Mesenchymal stem cell (in vitro differentiated cells and primary cell): ENCODE results near the gene SLC12A3.

Experiments
- DNase-seq: peaks from one replicate; pipeline ENCODE4 v3.0.0-alpha.2; 2013
- H2AFZ ChIP-seq: one replicate; pipeline ENCODE4 v1.6.1; 2013; ENCODE audit warnings: low read depth, mild to moderate bottlenecking, control low read depth, inconsistent platforms, low read length, moderate library complexity
- H2AK5ac ChIP-seq: 2 replicates; pipeline ENCODE4 v1.6.1; 2013; ENCODE audit warnings: low read length, moderate library complexity, mild to moderate bottlenecking, inconsistent platforms; ENCODE audit not compliant: severe bottlenecking
- H2BK120ac ChIP-seq: one replicate; pipeline ENCODE4 v1.6.1; 2013; ENCODE audit warnings: low read depth, mild to moderate bottlenecking, inconsistent platforms, low read length, moderate library complexity
- H2BK12ac ChIP-seq, 2 experiments: one replicate each; pipeline ENCODE4 v1.6.1; 2013; ENCODE audit warnings: inconsistent platforms in 2 of 2, low read length in 2 of 2, mild to moderate bottlenecking in 2 of 2, moderate library complexity in 2 of 2, control low read depth in 1 of 2
- H2BK15ac ChIP-seq: one replicate; pipeline ENCODE4 v1.6.1; 2013; ENCODE audit warnings: mild to moderate bottlenecking, low read depth, inconsistent platforms; ENCODE audit not compliant: poor library complexity, severe bottlenecking
- H2BK5ac ChIP-seq: 2 replicates; pipeline ENCODE4 v1.6.1; 2013; ENCODE audit warnings: low read depth, mild to moderate bottlenecking, low read length, control low read depth, inconsistent platforms; ENCODE audit not compliant: poor library complexity, severe bottlenecking
- H3K14ac ChIP-seq, 2 experiments: one replicate each; pipeline ENCODE4 v1.6.1; 2013; ENCODE audit warnings: inconsistent platforms in 2 of 2, low read length in 2 of 2, control low read depth in 1 of 2, mild to moderate bottlenecking in 1 of 2, moderate library complexity in 1 of 2
- H3K18ac ChIP-seq, 2 experiments: one replicate each; pipeline ENCODE4 v1.6.1; 2013; ENCODE audit warnings: inconsistent platforms in 2 of 2, low read length in 2 of 2, control low read depth in 1 of 2, low read depth in 1 of 2, mild to moderate bottlenecking in 1 of 2
- H3K23ac ChIP-seq, 2 experiments: one replicate each; pipeline ENCODE4 v1.6.1; 2013; ENCODE audit warnings: inconsistent platforms in 2 of 2, low read length in 2 of 2, mild to moderate bottlenecking in 2 of 2, moderate library complexity in 2 of 2, control low read depth in 1 of 2
- H3K27ac ChIP-seq: 2 replicates; pipeline ENCODE4 v1.5.1; 2013; ENCODE audit warnings: mild to moderate bottlenecking, moderate library complexity, low read length, control low read depth, inconsistent platforms; ENCODE audit not compliant: poor library complexity, severe bottlenecking
- H3K27me3 ChIP-seq, 2 experiments: 2 replicates each; pipeline versions ENCODE4 v1.6.1 to v1.7.0; 2013; ENCODE audit warnings: low read length in 2 of 2, mild to moderate bottlenecking in 2 of 2, moderate library complexity in 2 of 2, control low read depth in 1 of 2, inconsistent platforms in 1 of 2; ENCODE audit not compliant: control insufficient read depth in 1 of 2, insufficient read depth in 1 of 2
- H3K36me3 ChIP-seq, 2 experiments: 2 replicates each; pipeline versions ENCODE4 v1.6.1 to v1.7.0; 2013; ENCODE audit warnings: low read length in 2 of 2, control low read depth in 1 of 2, inconsistent platforms in 1 of 2, low read depth in 1 of 2, mild to moderate bottlenecking in 1 of 2; ENCODE audit not compliant: insufficient read depth in 2 of 2, control insufficient read depth in 1 of 2
- H3K4ac ChIP-seq, 2 experiments: one replicate each; pipeline ENCODE4 v1.6.1; 2013; ENCODE audit warnings: inconsistent platforms in 2 of 2, low read length in 2 of 2, mild to moderate bottlenecking in 2 of 2, moderate library complexity in 2 of 2, control low read depth in 1 of 2, low read depth in 1 of 2
- H3K4me1 ChIP-seq: 2 replicates; pipeline ENCODE4 v1.6.1; 2013; ENCODE audit warnings: low read depth, low read length, control low read depth; ENCODE audit not compliant: control insufficient read depth, insufficient read depth
- H3K4me2 ChIP-seq: 2 replicates; pipeline ENCODE4 v1.6.1; 2013; ENCODE audit warnings: low read length, mild to moderate bottlenecking, inconsistent platforms; ENCODE audit not compliant: poor library complexity, severe bottlenecking
- H3K4me3 ChIP-seq, 2 experiments: 2 replicates each; pipeline versions ENCODE4 v1.5.1 to v1.7.0; 2013; ENCODE audit warnings: low read length in 2 of 2, mild to moderate bottlenecking in 2 of 2, control low read depth in 1 of 2, low read depth in 1 of 2; ENCODE audit not compliant: insufficient read depth in 1 of 2
- H3K79me1 ChIP-seq: replicated peaks from 2 replicates; pipeline ENCODE4 v1.6.1; 2013; ENCODE audit warnings: mild to moderate bottlenecking, control low read depth, low read length, inconsistent platforms; ENCODE audit not compliant: poor library complexity, severe bottlenecking
- H3K9ac ChIP-seq: 2 replicates; pipeline ENCODE4 v1.7.0; 2013; ENCODE audit warnings: mild to moderate bottlenecking, low read length, moderate library complexity
- H3K9me3 ChIP-seq: 2 replicates; pipeline ENCODE4 v1.7.0; 2013; ENCODE audit warnings: mild to moderate bottlenecking, low read length; ENCODE audit not compliant: control insufficient read depth
- H4K8ac ChIP-seq: one replicate; pipeline ENCODE4 v1.6.1; 2013; ENCODE audit warnings: inconsistent platforms, mild to moderate bottlenecking, low read length, moderate library complexity
- H4K91ac ChIP-seq: one replicate; pipeline ENCODE4 v1.6.1; 2013; ENCODE audit warnings: mild to moderate bottlenecking, low read length, inconsistent platforms
- WGBS: methylation state at CpG from one replicate; pipeline ENCODE4 v1.1.7; 2013; ENCODE audit warnings: mixed read lengths; 5-methylcytosine and 5-hydroxymethylcytosine counted together

SLC12A3 gene

GRCh38 chr16:56931892-56932720 is 67.1 kb downstream of the SLC12A3 start, which contains the start of gene HERPUD1:
TSS of gene HERPUD1 (plus strand) at chr16:56932142. CDS start at chr16:56932245, 103 bp downstream.
- peak within 1 kb of the TSS; percentile 87 for H2BK120ac ChIP-seq
- DNase-seq, result peak; percentile 98

DNA sequence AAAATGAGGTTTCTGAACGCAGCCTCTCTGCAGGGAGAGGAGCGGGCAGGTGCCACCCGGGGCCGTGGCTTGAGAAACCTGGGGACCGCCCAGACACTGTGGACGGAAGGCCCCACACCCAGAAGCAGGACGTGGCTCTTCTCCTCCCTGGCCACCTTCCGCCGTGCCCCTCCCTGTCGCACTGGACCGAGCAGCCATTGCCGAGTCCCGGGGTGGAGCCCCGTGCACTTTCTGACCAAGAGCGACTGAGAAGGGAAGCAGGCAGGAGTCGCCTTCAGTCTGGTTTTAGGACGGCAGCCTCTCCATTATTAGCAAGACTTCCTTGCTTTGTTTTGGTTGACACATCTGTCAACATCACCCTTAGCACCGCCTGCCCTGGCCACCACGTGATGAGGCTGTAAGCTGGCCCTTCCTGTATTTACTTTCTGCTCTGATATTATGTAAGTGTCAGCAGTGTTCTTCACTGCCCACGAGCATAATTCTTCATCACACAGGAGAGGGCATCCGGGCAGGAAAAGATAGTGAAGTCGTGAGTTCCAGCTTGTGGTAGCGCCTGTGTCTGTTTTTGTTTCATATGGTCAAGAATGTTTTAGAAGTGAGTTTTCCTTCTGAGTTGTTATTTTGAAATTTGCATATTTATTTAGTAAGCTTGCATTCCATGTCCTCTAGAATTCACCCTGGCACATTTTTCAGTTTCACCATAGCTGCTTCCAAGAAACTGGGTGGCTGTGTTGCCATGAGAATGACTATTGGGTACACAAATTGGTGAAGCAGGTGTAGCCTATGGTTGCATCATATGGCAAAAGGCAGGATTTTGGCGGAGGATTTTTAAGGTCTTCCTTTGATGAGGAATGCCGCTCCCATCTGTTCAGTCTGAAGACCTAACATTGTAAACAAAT is 68.0 kb downstream of the SLC12A3 start:
- peak overlapping the region in 1 of 2 experiments; percentile 68 for H3K14ac ChIP-seq
- no peak overlapping the region for H2BK15ac ChIP-seq
- H4K8ac ChIP-seq, result peak overlapping the region; percentile 10

More at GRCh38 chr16:56931892-56932720, 67.1 kb downstream of the SLC12A3 start, which contains the start of gene HERPUD1:
- H4K8ac ChIP-seq, result peak within 1 kb of the TSS; percentile 98
- no peaks in the 10 kb centered on the region for H3K27me3 ChIP-seq
- H3K9me3 ChIP-seq, result no peaks in the 10 kb centered on the region
- H3K4me1 ChIP-seq, result peaks cover 11% of the 10 kb centered on the region
- peak within 1 kb of the TSS; percentile 100 for H2AK5ac ChIP-seq
- under 1% methylated on average over 83 of the region's 83 CpGs for WGBS
- peak within 1 kb of the TSS; percentile 44 for H2BK15ac ChIP-seq
- peak within 1 kb of the TSS in 1 of 2 experiments; percentile 68 for H3K14ac ChIP-seq
- peak within 1 kb of the TSS; percentile 31 to 34 for H2BK12ac ChIP-seq
- H3K79me1 ChIP-seq, result peaks cover 4% of the 10 kb centered on the region
- H2BK5ac ChIP-seq, result peak within 1 kb of the TSS; percentile 94
- peak within 1 kb of the TSS; percentile 99 for H4K91ac ChIP-seq
- H2AFZ ChIP-seq, result peak within 1 kb of the TSS; percentile 94
- H3K18ac ChIP-seq, result peak within 1 kb of the TSS; percentile 92 to 99
- H3K4me3 ChIP-seq, result peak within 1 kb of the TSS; percentile 97 to 98
- peak within 1 kb of the TSS in 1 of 2 experiments; percentile 92 for H3K23ac ChIP-seq
- H3K4me2 ChIP-seq, result peak within 1 kb of the TSS; percentile 85
- H3K36me3 ChIP-seq, result peaks cover 3 to 28% of the 10 kb centered on the region in 2 experiments
- H3K9ac ChIP-seq, result peak within 1 kb of the TSS; percentile 98
- peak within 1 kb of the TSS; percentile 90 for H3K4ac ChIP-seq
- H3K27ac ChIP-seq, result peak within 1 kb of the TSS; percentile 56

DNA sequence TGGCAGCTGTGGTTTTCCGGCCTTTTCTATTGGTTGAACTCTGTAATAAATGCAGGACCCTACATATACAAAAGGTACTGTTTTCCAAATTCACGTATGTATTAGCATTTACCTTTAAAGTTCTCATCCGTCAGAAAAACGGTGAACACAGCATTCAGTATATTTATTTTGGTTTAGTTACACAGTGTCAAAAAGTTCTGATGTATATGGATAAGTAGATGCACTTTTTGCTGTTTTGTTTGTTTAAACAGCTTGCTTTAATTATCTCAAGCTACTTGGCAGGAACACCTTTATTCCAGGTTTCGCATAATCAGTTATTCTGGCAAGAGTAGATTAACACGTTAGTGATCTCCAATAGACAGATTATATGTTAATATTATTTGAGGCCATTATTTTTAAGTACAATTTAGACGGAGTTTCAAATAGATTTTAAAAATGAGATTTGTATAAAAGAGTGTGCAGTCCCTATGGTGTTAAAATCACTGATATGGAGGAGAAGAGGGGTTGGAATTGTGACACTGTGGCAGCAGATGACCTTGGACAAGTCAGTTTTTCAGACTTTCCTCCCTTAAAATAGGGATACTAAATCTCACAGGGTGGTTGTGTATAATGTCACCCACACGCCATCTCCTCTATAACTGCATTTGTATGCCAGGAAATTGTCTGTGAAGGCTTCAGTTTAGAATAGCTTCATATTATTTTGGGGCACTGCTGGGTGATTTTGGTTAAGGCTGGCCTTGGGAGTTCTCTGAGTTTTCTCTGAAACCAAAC is 69.0 kb downstream of the SLC12A3 start:
- Histone ChIP-seq H2AFZ (no peak overlapping the region), H2AK5ac (no peak overlapping the region), H3K27me3 (no peaks in the 10 kb centered on the region), H3K18ac (no peak overlapping the region), H2BK5ac (no peak overlapping the region), H3K4me2 (peak overlapping the region; percentile 70), H3K27ac (no peak overlapping the region), H3K4ac (no peak overlapping the region), H3K4me1 (peaks cover 11% of the 10 kb centered on the region), H4K91ac (no peak overlapping the region), H2BK120ac (no peak overlapping the region), H3K4me3 (peak overlapping the region in 1 of 2 experiments; percentile 98), H4K8ac (no peak overlapping the region), H3K14ac (no peak overlapping the region), H3K79me1 (peaks cover 9% of the 10 kb centered on the region), H3K36me3 (peaks cover 14 to 45% of the 10 kb centered on the region in 2 experiments), H2BK12ac (no peak overlapping the region), H3K9me3 (no peaks in the 10 kb centered on the region), H2BK15ac (no peak overlapping the region), H3K23ac (no peak overlapping the region), H3K9ac (peak overlapping the region; percentile 98)
- WGBS, result 78% methylated on average over 5 of the region's 8 CpGs
- DNase-seq, result no peak

More for the DNA sequence above, 68.0 kb downstream of the SLC12A3 start:
- H3K79me1 ChIP-seq, result peaks cover 4% of the 10 kb centered on the region
- peak overlapping the region; percentile 96 for H4K91ac ChIP-seq
- H2BK12ac ChIP-seq, result no peak overlapping the region
- peak overlapping the region; percentile 90 for H3K4ac ChIP-seq
- H3K27ac ChIP-seq, result peak overlapping the region; percentile 56
- WGBS, result 2% methylated on average over 20 of the region's 25 CpGs
- H3K9ac ChIP-seq, result peak overlapping the region; percentile 98
- H2BK5ac ChIP-seq, result no peak overlapping the region
- no peak overlapping the region for H2AK5ac ChIP-seq
- H3K4me2 ChIP-seq, result peak overlapping the region; percentile 85
- H3K27me3 ChIP-seq, result no peaks in the 10 kb centered on the region
- H3K9me3 ChIP-seq, result no peaks in the 10 kb centered on the region
- H2AFZ ChIP-seq, result no peak overlapping the region
- peak; percentile 83 for DNase-seq
- peaks cover 11% of the 10 kb centered on the region for H3K4me1 ChIP-seq
- peak overlapping the region; percentile 97 to 98 for H3K4me3 ChIP-seq
- peak overlapping the region; percentile 58 to 99 for H3K18ac ChIP-seq
- peaks cover 4 to 36% of the 10 kb centered on the region in 2 experiments for H3K36me3 ChIP-seq
- H2BK120ac ChIP-seq, result no peak overlapping the region
- no peak overlapping the region for H3K23ac ChIP-seq
